ENCODE results near the gene METAP1D. TPM values are rescaled to one million over a fixed set of nuclear protein-coding genes. Genes with fewer than 3 reads are reported as not detected.

The METAP1D gene
- total and polyA plus RNA-seq, 12 donors = 1.7 to 21.8 (median 7.8) TPM

DNA sequence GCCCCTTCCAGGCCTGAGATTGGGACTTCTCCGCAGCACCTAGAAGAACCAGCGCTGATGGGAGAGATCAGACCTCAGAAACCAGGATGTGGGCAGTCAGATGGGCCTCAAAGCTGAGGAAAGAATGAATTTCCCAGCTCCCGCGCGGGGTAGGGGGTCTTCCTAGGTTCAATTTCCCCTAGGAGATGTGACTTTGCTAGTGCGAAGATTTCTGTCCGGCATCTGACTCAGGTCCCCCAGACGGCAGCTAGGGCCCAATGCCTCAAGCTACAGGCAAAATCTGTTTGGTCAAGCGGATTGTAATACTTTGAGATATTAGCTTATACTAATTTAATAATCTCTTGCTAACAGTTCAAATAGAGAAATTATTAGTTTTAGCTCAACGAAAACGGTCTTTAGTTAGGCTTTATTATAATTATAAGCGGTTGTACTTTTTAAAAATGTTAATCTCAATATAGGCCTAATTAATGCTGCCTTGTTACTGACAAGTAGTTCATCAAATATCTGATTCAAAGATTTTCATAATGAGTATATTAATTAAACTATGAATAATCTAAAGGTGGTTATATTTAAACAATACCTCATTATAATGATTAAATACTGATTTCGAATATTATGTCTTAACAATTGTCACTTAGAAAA is 91.4 kb downstream of the METAP1D start:
- peak overlapping the region in 1 of 5 donors; percentile 20 for H3K27ac ChIP-seq
- intact Hi-C loops (cut with DNase I) = no loop called here

DNA sequence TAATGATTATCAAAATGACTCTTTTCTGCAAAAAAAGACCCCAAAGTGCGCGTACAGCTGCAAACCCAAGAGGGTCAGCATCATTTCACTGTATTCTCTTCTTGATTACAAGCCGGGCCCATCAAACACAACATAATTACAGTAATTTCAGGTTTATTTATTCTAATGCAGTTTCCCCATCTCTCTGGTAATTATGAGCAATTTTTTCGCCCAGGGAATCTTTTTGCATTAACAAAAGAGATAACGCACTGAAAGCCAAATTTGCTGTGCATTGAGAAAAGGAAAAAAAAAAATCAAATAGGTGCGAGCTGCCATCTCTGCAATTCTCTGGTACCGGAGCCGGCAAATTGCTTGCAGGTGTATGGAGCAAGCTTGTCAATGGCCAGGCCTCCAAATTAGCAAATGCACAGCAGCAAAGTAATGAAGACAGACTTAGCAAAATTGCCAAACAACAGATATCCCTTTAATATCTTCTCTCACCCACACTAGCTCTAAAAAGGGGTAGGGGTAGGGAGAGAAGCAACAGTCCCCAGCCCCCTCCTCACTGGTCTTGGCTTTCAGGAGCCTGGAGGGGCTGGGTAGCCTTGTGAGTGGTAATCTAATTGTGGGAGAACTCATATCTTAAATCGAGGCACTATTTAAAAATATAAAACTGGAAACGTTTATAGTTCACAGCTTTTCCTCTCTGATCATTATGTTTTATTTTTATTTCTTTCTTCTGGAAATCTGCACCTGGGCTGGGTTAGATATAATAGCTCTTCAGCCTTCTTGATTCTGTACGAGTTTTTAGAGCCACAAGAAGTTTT is 92.2 kb downstream of the METAP1D start:
- H3K27ac ChIP-seq = no peak overlapping the region
- no peaks in the 10 kb centered on the region for H3K9me3 ChIP-seq (replicated peaks in 1 of 3)
- 22 to 33% (median 28%) methylated on average over 11 of the region's 11 CpGs for WGBS, 4 donors
- intact Hi-C loops (cut with DNase I) = no loop called here
- TF ChIP-seq, protein P1, sequence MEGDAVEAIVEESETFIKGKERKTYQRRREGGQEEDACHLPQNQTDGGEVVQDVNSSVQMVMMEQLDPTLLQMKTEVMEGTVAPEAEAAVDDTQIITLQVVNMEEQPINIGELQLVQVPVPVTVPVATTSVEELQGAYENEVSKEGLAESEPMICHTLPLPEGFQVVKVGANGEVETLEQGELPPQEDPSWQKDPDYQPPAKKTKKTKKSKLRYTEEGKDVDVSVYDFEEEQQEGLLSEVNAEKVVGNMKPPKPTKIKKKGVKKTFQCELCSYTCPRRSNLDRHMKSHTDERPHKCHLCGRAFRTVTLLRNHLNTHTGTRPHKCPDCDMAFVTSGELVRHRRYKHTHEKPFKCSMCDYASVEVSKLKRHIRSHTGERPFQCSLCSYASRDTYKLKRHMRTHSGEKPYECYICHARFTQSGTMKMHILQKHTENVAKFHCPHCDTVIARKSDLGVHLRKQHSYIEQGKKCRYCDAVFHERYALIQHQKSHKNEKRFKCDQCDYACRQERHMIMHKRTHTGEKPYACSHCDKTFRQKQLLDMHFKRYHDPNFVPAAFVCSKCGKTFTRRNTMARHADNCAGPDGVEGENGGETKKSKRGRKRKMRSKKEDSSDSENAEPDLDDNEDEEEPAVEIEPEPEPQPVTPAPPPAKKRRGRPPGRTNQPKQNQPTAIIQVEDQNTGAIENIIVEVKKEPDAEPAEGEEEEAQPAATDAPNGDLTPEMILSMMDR (IDR thresholded peaks at IDR 0.05) = no peak
- TF ChIP-seq POLR2A (IDR thresholded peaks at IDR 0.05) = no peak
- DNase-seq = no peak
- peaks cover 18 to 26% of the 10 kb centered on the region in 2 donors for H3K4me1 ChIP-seq (replicated peaks in 1 of 2)
- H3K27me3 ChIP-seq = peaks cover 99% of the 10 kb centered on the region
- no peaks in the 10 kb centered on the region for H3K36me3 ChIP-seq (replicated peaks in 1 of 2)
- no peak overlapping the region for H3K4me3 ChIP-seq

More for the DNA sequence above, 91.4 kb downstream of the METAP1D start:
- Histone ChIP-seq H3K27me3 (peaks cover 99% of the 10 kb centered on the region), H3K9me3 (replicated peaks in 1 of 3) (no peaks in the 10 kb centered on the region), H3K4me3 (no peak overlapping the region), H3K4me1 (replicated peaks in 1 of 2) (peaks cover 12 to 23% of the 10 kb centered on the region in 2 donors), H3K36me3 (replicated peaks in 1 of 2) (no peaks in the 10 kb centered on the region)
- WGBS, 4 donors = 14 to 26% (median 24%) methylated on average over 13 of the region's 13 CpGs
- DNase-seq = no peak
- no peak for TF ChIP-seq POLR2A (IDR thresholded peaks at IDR 0.05)
- TF ChIP-seq, protein P1 (IDR thresholded peaks at IDR 0.05) = no peak

DNA sequence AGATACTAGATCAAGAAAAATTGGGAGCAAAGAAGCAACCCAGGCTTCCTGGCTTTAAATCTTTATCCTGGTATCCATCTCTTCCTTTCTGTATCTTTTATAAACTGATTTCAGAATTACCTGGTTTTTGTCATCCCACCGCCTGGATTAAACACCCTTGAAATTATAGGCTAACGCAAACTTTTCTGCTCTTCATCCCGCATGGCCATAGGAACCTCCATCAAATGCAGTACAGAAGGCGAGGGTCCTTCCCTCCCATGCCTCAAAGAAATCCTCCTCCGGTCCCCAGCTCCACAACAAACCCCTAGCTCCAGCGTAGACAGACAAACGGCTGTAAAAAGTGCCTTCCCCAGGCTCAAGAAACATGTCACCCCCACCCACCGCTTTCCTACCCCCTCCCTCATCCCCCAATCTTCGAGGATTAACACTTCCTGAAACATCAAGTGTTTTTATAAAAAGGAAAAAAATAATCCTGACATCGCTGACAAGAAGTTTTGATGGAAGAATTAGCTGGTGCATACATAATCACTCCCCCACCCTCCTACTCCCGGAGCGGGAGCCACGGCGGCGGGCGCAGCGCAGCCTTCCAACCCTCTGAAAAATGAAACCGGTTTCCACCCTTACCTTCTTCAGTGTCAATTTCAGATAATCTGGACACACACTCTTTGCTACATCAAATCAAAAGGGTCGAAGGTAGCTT is 93.1 kb downstream of the METAP1D start:
- no peak for TF ChIP-seq POLR2A (IDR thresholded peaks at IDR 0.05)
- TF ChIP-seq, protein P1 (IDR thresholded peaks at IDR 0.05) = no peak
- WGBS, 4 donors = 9 to 22% (median 20%) methylated on average over 19 of the region's 19 CpGs
- Histone ChIP-seq H3K4me3 (no peak overlapping the region), H3K36me3 (replicated peaks in 1 of 2) (no peaks in the 10 kb centered on the region), H3K27me3 (peaks cover 99% of the 10 kb centered on the region), H3K27ac (no peak overlapping the region), H3K9me3 (replicated peaks in 1 of 3) (no peaks in the 10 kb centered on the region), H3K4me1 (replicated peaks in 1 of 2) (peaks cover 21 to 32% of the 10 kb centered on the region in 2 donors)
- no peak for DNase-seq
- intact Hi-C loops (cut with DNase I) = no loop called here
